HepG2 (cell line): ENCODE data around the gene PPP3R2.

Experiments used
- ADNP ChIP-seq: sonication (generic); formaldehyde crosslinking; IDR thresholded peaks from 2 replicates; pipeline ENCODE4 v1.4.0; 2020; ENCODE audit warnings: missing genetic modification reagents
- ASH2L ChIP-seq: fragments of 300-600, 200-600 bp; sonication (generic); IDR thresholded peaks from 2 replicates; pipeline ENCODE4 v1.7.0; 2017; ENCODE audit warnings: low read depth, mild to moderate bottlenecking, moderate library complexity, mixed read lengths, low read length; ENCODE audit not compliant: insufficient read length
- CBX5 ChIP-seq: sonication (generic); formaldehyde crosslinking; IDR thresholded peaks from 2 replicates; pipeline ENCODE4 v1.4.0; 2020; ENCODE audit warnings: missing genetic modification reagents, borderline replicate concordance
- CEBPB ChIP-seq: IDR thresholded peaks from 2 replicates; pipeline ENCODE4 v1.6.1; 2011; ENCODE audit warnings: low read depth, low read length, improper control_type of control experiment, borderline replicate concordance
- ERF ChIP-seq: IDR thresholded peaks from 2 replicates; pipeline ENCODE4 v1.6.1; 2018; ENCODE audit warnings: missing biosample characterization, missing genetic modification reagents
- HMGXB4 ChIP-seq, 2 experiments: sonication (generic) in 1 of 2; formaldehyde crosslinking in 1 of 2; IDR thresholded peaks; 2 replicates each; pipeline versions ENCODE4 v1.4.0 to v1.6.1; 2018 to 2020; ENCODE audit warnings: missing genetic modification reagents in 2 of 2, borderline replicate concordance in 1 of 2, low read depth in 1 of 2, mild to moderate bottlenecking in 1 of 2, missing biosample characterization in 1 of 2
- JUND ChIP-seq: sonication (generic); formaldehyde crosslinking; IDR thresholded peaks from 2 replicates; pipeline ENCODE4 v1.8.0; 2022; ENCODE audit warnings: mild to moderate bottlenecking, missing genetic modification reagents
- KLF15 ChIP-seq: sonication (generic); formaldehyde crosslinking; IDR thresholded peaks from 2 replicates; pipeline ENCODE4 v1.8.1; 2023; ENCODE audit warnings: borderline replicate concordance, mild to moderate bottlenecking, inconsistent platforms, missing genetic modification reagents, mixed read lengths
- MATR3 ChIP-seq: sonication (generic); formaldehyde crosslinking; IDR thresholded peaks from 2 replicates; pipeline ENCODE4 v1.4.0; 2020; ENCODE audit warnings: missing genetic modification reagents
- ZNF292 ChIP-seq: sonication (generic); formaldehyde crosslinking; IDR thresholded peaks from 2 replicates; pipeline ENCODE4 v1.8.1; 2022; ENCODE audit warnings: mild to moderate bottlenecking, low read depth, missing genetic modification reagents, borderline replicate concordance
- TF ChIP-seq, protein P1 (sequence below): sonication (generic); formaldehyde crosslinking; IDR thresholded peaks from 2 replicates; pipeline ENCODE4 v1.4.0; 2020; ENCODE audit warnings: missing genetic modification reagents
- TF ChIP-seq, protein P2 (sequence below): sonication (generic); formaldehyde crosslinking; conservative IDR thresholded peaks from 2 replicates; pipeline ENCODE4 v1.4.0; 2020; ENCODE audit warnings: missing genetic modification reagents
- TF ChIP-seq, protein P3 (sequence below): sonication (generic); formaldehyde crosslinking; IDR thresholded peaks from 2 replicates; pipeline ENCODE4 v1.5.0; 2020; ENCODE audit warnings: mild to moderate bottlenecking, missing genetic modification reagents, moderate library complexity

- TF ChIP-seq ADNP (CRISPR knock-in tag): no peak
- no peak for TF ChIP-seq CBX5 (CRISPR knock-in tag)
- TF ChIP-seq, protein P1, sequence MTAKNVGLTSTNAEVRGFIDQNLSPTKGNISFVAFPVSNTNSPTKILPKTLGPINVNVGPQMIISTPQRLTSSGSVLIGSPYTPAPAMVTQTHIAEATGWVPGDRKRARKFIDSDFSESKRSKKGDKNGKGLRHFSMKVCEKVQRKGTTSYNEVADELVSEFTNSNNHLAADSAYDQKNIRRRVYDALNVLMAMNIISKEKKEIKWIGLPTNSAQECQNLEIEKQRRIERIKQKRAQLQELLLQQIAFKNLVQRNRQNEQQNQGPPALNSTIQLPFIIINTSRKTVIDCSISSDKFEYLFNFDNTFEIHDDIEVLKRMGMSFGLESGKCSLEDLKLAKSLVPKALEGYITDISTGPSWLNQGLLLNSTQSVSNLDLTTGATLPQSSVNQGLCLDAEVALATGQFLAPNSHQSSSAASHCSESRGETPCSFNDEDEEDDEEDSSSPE (CRISPR knock-in tag): no peak
- no peak for TF ChIP-seq ASH2L
- TF ChIP-seq ERF (CRISPR knock-in tag): no peak
- TF ChIP-seq, protein P2, sequence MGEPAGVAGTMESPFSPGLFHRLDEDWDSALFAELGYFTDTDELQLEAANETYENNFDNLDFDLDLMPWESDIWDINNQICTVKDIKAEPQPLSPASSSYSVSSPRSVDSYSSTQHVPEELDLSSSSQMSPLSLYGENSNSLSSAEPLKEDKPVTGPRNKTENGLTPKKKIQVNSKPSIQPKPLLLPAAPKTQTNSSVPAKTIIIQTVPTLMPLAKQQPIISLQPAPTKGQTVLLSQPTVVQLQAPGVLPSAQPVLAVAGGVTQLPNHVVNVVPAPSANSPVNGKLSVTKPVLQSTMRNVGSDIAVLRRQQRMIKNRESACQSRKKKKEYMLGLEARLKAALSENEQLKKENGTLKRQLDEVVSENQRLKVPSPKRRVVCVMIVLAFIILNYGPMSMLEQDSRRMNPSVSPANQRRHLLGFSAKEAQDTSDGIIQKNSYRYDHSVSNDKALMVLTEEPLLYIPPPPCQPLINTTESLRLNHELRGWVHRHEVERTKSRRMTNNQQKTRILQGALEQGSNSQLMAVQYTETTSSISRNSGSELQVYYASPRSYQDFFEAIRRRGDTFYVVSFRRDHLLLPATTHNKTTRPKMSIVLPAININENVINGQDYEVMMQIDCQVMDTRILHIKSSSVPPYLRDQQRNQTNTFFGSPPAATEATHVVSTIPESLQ: no peak
- TF ChIP-seq, protein P3, sequence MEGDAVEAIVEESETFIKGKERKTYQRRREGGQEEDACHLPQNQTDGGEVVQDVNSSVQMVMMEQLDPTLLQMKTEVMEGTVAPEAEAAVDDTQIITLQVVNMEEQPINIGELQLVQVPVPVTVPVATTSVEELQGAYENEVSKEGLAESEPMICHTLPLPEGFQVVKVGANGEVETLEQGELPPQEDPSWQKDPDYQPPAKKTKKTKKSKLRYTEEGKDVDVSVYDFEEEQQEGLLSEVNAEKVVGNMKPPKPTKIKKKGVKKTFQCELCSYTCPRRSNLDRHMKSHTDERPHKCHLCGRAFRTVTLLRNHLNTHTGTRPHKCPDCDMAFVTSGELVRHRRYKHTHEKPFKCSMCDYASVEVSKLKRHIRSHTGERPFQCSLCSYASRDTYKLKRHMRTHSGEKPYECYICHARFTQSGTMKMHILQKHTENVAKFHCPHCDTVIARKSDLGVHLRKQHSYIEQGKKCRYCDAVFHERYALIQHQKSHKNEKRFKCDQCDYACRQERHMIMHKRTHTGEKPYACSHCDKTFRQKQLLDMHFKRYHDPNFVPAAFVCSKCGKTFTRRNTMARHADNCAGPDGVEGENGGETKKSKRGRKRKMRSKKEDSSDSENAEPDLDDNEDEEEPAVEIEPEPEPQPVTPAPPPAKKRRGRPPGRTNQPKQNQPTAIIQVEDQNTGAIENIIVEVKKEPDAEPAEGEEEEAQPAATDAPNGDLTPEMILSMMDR (CRISPR knock-in tag): no peak
- no peak for TF ChIP-seq JUND (CRISPR knock-in tag)
- TF ChIP-seq ZNF292 (CRISPR knock-in tag): no peak
- TF ChIP-seq MATR3 (CRISPR knock-in tag): no peak
- TF ChIP-seq KLF15: no peak
- no peak for TF ChIP-seq CEBPB
- no peak for TF ChIP-seq HMGXB4 (CRISPR knock-in tag; IDR thresholded peaks at IDR 0.05; ENCODE audit: borderline replicate concordance in 1 of 2, low read depth in 1 of 2)
Observed at GRCh38 chr9:101634741-101635409, 40.1 kb upstream of the PPP3R2 start.
